AML-193 (cell line): ENCODE measurements around the gene ABHD3.
"Not testable (repeated sequence)": the region's sequence is repeated elsewhere in the genome, so short reads cannot be mapped to it uniquely, and the experiment has no call there.

Experiments used
- DNase-seq, 2 experiments: peaks; one replicate each; lab custom pipeline; 2025; lab: John Stamatoyannopoulos, UW

Gene ABHD3

GRCh38 chr18:21703241-21703820 lies 1.2 kb downstream of the ABHD3 start:
- DNase-seq, result peak in 1 of 2 experiments; percentile 24

GRCh38 chr18:21702602-21703001 lies 2.0 kb downstream of the ABHD3 start:
- peak in 1 of 2 experiments; percentile 5 for DNase-seq

- no peak for DNase-seq
Observed at GRCh38 chr18:21701621-21702020, 3.0 kb downstream of the ABHD3 start.

- DNase-seq, result no peak
Observed at GRCh38 chr18:21700528-21701075, 4.0 kb downstream of the ABHD3 start.

- DNase-seq, result no peak
Observed at GRCh38 chr18:21693322-21693721, 11.3 kb downstream of the ABHD3 start.

- DNase-seq, result no peak
Observed at GRCh38 chr18:21689736-21690135, 14.8 kb downstream of the ABHD3 start.

- no peak for DNase-seq
Observed at GRCh38 chr18:21686282-21687105, 18.1 kb downstream of the ABHD3 start.

GRCh38 chr18:21685556-21685981 lies 19.0 kb downstream of the ABHD3 start:
- DNase-seq, result not testable (repeated sequence)

GRCh38 chr18:21684731-21685130 lies 19.8 kb downstream of the ABHD3 start:
- no peak for DNase-seq

GRCh38 chr18:21682371-21683051 lies 22.1 kb downstream of the ABHD3 start:
- peak; percentile 71 to 80 for DNase-seq

- no peak for DNase-seq
Observed at GRCh38 chr18:21680161-21680560, 24.4 kb downstream of the ABHD3 start.

- peak; percentile 36 to 44 for DNase-seq
Observed at GRCh38 chr18:21678859-21679258, 25.7 kb downstream of the ABHD3 start.

GRCh38 chr18:21675354-21675753 lies 29.2 kb downstream of the ABHD3 start:
- DNase-seq, result not testable (repeated sequence)

GRCh38 chr18:21672521-21673267 lies 31.9 kb downstream of the ABHD3 start:
- no peak for DNase-seq

- DNase-seq, result no peak
Observed at GRCh38 chr18:21669736-21670285, 34.8 kb downstream of the ABHD3 start.

- DNase-seq, result no peak
Observed at GRCh38 chr18:21664069-21664468, 40.5 kb downstream of the ABHD3 start.

- no peak for DNase-seq
Observed at GRCh38 chr18:21663578-21663977, 41.0 kb downstream of the ABHD3 start.

- DNase-seq, result no peak
Observed at GRCh38 chr18:21662581-21662980, 42.0 kb downstream of the ABHD3 start.

GRCh38 chr18:21660078-21660477 lies 44.5 kb downstream of the ABHD3 start:
- DNase-seq, result no peak

GRCh38 chr18:21656402-21656801 lies 48.2 kb downstream of the ABHD3 start:
- no peak for DNase-seq

GRCh38 chr18:21653361-21653760 lies 51.2 kb downstream of the ABHD3 start:
- DNase-seq, result no peak

- no peak for DNase-seq
Observed at GRCh38 chr18:21652073-21652472, 52.5 kb downstream of the ABHD3 start.
